HG03460 (cell line): ENCODE measurements around the gene BNIP5.

Experiments
- ATAC-seq: cut with Tn5 transposase; IDR thresholded peaks from one replicate; pipeline ENCODE4 v1.9.1; 2021; ENCODE audit not compliant: unreplicated experiment

BNIP5 gene

GRCh38 chr6:36301085-36301658 is 35.5 kb downstream of the BNIP5 start:
- no peak for ATAC-seq

GRCh38 chr6:36298027-36298426 is 38.7 kb downstream of the BNIP5 start:
- ATAC-seq: no peak

- ATAC-seq: no peak
These were observed 39.2 kb downstream of the BNIP5 start for GRCh38 chr6:36297511-36297910.

GRCh38 chr6:36297051-36297450 is 39.6 kb downstream of the BNIP5 start:
- no peak for ATAC-seq

- no peak for ATAC-seq
These were observed 40.4 kb downstream of the BNIP5 start for GRCh38 chr6:36296240-36296639.

- ATAC-seq: no peak
These were observed 44.5 kb downstream of the BNIP5 start for GRCh38 chr6:36292170-36292569.

- no peak for ATAC-seq
These were observed 45.7 kb downstream of the BNIP5 start for GRCh38 chr6:36290668-36291620.

GRCh38 chr6:36289281-36289878 is 47.3 kb downstream of the BNIP5 start:
- no peak for ATAC-seq

- ATAC-seq: no peak
These were observed 49.8 kb downstream of the BNIP5 start for GRCh38 chr6:36286858-36287257.

GRCh38 chr6:36285797-36286196 is 50.9 kb downstream of the BNIP5 start:
- no peak for ATAC-seq

GRCh38 chr6:36285187-36285671 is 51.5 kb downstream of the BNIP5 start:
- ATAC-seq: no peak

GRCh38 chr6:36284359-36284758 is 52.3 kb downstream of the BNIP5 start:
- no peak for ATAC-seq

- no peak for ATAC-seq
These were observed 53.1 kb downstream of the BNIP5 start for GRCh38 chr6:36283608-36284007.

- no peak for ATAC-seq
These were observed 55.7 kb downstream of the BNIP5 start for GRCh38 chr6:36280983-36281382.

GRCh38 chr6:36280467-36280866 is 56.2 kb downstream of the BNIP5 start:
- no peak for ATAC-seq

- ATAC-seq: no peak
These were observed 58.7 kb downstream of the BNIP5 start for GRCh38 chr6:36277946-36278470.

GRCh38 chr6:36276581-36277536 is 59.8 kb downstream of the BNIP5 start:
- no peak for ATAC-seq

- no peak for ATAC-seq
These were observed 62.7 kb downstream of the BNIP5 start for GRCh38 chr6:36273802-36274514.

GRCh38 chr6:36273067-36273466 is 63.6 kb downstream of the BNIP5 start:
- ATAC-seq: no peak

- ATAC-seq: no peak
These were observed 64.5 kb downstream of the BNIP5 start for GRCh38 chr6:36272234-36272633.
